Measurements from ENCODE around the gene ANKRD49.

GRCh38 chr11:94507485-94507884, 13.7 kb downstream of the ANKRD49 start:
- no peak for TF ChIP-seq CTCF (IDR thresholded peaks at IDR 0.05)
- TF ChIP-seq POLR2AphosphoS5 (IDR thresholded peaks at IDR 0.05) = no peak
- no peak for TF ChIP-seq POLR2A (IDR thresholded peaks at IDR 0.05)
- no peak for TF ChIP-seq EP300 (IDR thresholded peaks at IDR 0.05)
